Fibroblast of lung (primary cell): ENCODE data around the gene RGS17. TPM values are rescaled to one million over a fixed set of nuclear protein-coding genes. Genes with fewer than 3 reads are reported as not detected.

Experiments used
- DNase-seq, 2 donors: peaks; one replicate each; pipeline versions ENCODE4 v3.0.0 to v3.0.0-alpha.2; 2010; ENCODE audit warnings: low read depth in 2 of 2
- H2AFZ ChIP-seq: 2 replicates; pipeline ENCODE4 v1.5.1; 2012; ENCODE audit warnings: low read length, control low read depth, inconsistent platforms
- H3K27ac ChIP-seq: 2 replicates; pipeline ENCODE4 v1.5.1; 2011; ENCODE audit warnings: low read length, control low read depth; ENCODE audit not compliant: insufficient read depth
- H3K27me3 ChIP-seq: 2 replicates; pipeline ENCODE4 v1.5.1; 2011; ENCODE audit warnings: mild to moderate bottlenecking, low read length; ENCODE audit not compliant: control insufficient read depth, insufficient read depth
- H3K36me3 ChIP-seq: 2 replicates; pipeline ENCODE4 v1.5.1; 2011; ENCODE audit warnings: low read length; ENCODE audit not compliant: control insufficient read depth, insufficient read depth
- H3K4me1 ChIP-seq: 2 replicates; pipeline ENCODE4 v1.5.1; 2011; ENCODE audit warnings: low read length; ENCODE audit not compliant: control insufficient read depth, insufficient read depth; ENCODE audit errors: extremely low read depth
- H3K4me2 ChIP-seq: 2 replicates; pipeline ENCODE4 v1.5.1; 2011; ENCODE audit warnings: low read length, control low read depth; ENCODE audit not compliant: insufficient read depth; ENCODE audit errors: extremely low read depth
- H3K4me3 ChIP-seq, 4 experiments: fragments of 200-600 bp in 1 of 4; sonication (generic) in 1 of 4; replicated peaks in 1 of 4; 2 replicates each; pipeline ENCODE4 v1.5.1; 2011 to 2016; ENCODE audit warnings: low read length in 4 of 4, low read depth in 3 of 4, mild to moderate bottlenecking in 3 of 4, control low read depth in 2 of 4, inconsistent platforms in 1 of 4, mixed read lengths in 1 of 4; ENCODE audit not compliant: insufficient read depth in 1 of 4; ENCODE audit errors: control extremely low read depth in 1 of 4
- H3K79me2 ChIP-seq: 2 replicates; pipeline ENCODE4 v1.5.1; 2012; ENCODE audit warnings: mild to moderate bottlenecking, low read length, inconsistent platforms; ENCODE audit not compliant: control insufficient read depth, insufficient read depth
- H3K9ac ChIP-seq: 2 replicates; pipeline ENCODE4 v1.5.1; 2011; ENCODE audit warnings: mild to moderate bottlenecking, low read length, control low read depth; ENCODE audit not compliant: insufficient read depth
- H3K9me3 ChIP-seq: 2 replicates; pipeline ENCODE4 v1.5.1; 2012; ENCODE audit warnings: low read depth, low read length; ENCODE audit not compliant: control insufficient read depth, insufficient read depth
- H4K20me1 ChIP-seq: 2 replicates; pipeline ENCODE4 v1.5.1; 2011; ENCODE audit warnings: low read length; ENCODE audit not compliant: control insufficient read depth, insufficient read depth; ENCODE audit errors: extremely low read depth
- EZH2 ChIP-seq: IDR thresholded peaks from 2 replicates; pipeline ENCODE4 v1.5.1; 2012; ENCODE audit warnings: low read length, control low read depth, mild to moderate bottlenecking; ENCODE audit errors: missing control alignments
- polyA plus RNA-seq, 2 donors: library from polyadenylated mRNA; depleted of rRNA in 1 of 2; stranded (reverse) in 1 of 2; unstranded in 1 of 2; fragments of >200 nt; gene quantifications; 2 replicates each; pipeline ENCODE4 v1.2.1, GENCODE V29; 2011 to 2012; ENCODE audit warnings: missing spikeins in 1 of 2
- total RNA-seq: library from RNA; depleted of rRNA; stranded (reverse); fragments of >200 nt; gene quantifications from 2 replicates; pipeline ENCODE4 v1.2.1, GENCODE V29; 2014
- TF ChIP-seq, protein P1 (sequence below), 2 donors: IDR thresholded peaks in 1 of 2; conservative IDR thresholded peaks in 1 of 2; 1 replicate in 1 of 2; 2 replicates in 1 of 2; pipeline ENCODE4 v1.5.1; 2011 to 2012; ENCODE audit warnings: low read length in 2 of 2, control low read depth in 1 of 2, inconsistent platforms in 1 of 2, low read depth in 1 of 2, mild to moderate bottlenecking in 1 of 2

The RGS17 gene
- total and polyA plus RNA-seq, 2 donors (not counting 1 experiment from before 2014, with no cell fraction given), result 2.1 to 10.2 TPM

DNA sequence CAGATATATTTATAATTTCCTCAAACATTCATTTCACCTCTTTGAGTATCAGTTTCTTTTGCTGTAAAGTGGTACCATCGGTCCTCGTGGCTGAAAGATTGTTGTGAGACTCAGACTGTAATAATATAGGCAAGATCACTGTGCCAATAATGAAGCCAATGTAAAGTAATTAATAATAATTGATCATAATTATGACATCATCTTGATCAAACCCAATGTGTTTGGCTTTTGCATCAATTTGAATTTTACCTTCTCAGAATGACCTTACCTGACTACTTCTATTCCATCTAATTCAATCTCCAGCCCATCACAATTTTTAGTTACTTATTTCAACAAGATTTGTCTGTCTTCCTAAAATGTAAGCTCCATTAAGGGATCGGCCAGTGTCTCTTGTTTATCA lies 112.7 kb downstream of the RGS17 start:
- Histone ChIP-seq H3K9me3 (no peaks in the 10 kb centered on the region), H3K4me2 (no peak overlapping the region), H3K4me3 (no peak overlapping the region), H3K9ac (no peak overlapping the region), H2AFZ (no peak overlapping the region), H3K4me1 (no peaks in the 10 kb centered on the region), H3K36me3 (no peaks in the 10 kb centered on the region), H3K27ac (no peak overlapping the region), H3K79me2 (no peaks in the 10 kb centered on the region), H4K20me1 (no peaks in the 10 kb centered on the region), H3K27me3 (no peaks in the 10 kb centered on the region)
- TF ChIP-seq, protein P1, sequence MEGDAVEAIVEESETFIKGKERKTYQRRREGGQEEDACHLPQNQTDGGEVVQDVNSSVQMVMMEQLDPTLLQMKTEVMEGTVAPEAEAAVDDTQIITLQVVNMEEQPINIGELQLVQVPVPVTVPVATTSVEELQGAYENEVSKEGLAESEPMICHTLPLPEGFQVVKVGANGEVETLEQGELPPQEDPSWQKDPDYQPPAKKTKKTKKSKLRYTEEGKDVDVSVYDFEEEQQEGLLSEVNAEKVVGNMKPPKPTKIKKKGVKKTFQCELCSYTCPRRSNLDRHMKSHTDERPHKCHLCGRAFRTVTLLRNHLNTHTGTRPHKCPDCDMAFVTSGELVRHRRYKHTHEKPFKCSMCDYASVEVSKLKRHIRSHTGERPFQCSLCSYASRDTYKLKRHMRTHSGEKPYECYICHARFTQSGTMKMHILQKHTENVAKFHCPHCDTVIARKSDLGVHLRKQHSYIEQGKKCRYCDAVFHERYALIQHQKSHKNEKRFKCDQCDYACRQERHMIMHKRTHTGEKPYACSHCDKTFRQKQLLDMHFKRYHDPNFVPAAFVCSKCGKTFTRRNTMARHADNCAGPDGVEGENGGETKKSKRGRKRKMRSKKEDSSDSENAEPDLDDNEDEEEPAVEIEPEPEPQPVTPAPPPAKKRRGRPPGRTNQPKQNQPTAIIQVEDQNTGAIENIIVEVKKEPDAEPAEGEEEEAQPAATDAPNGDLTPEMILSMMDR (conservative IDR thresholded peaks at IDR 0.05 in 1 of 2, IDR thresholded peaks at IDR 0.05 in 1 of 2; ENCODE audit: low read depth in 1 of 2, low read length in 2 of 2), result no peak
- no peak for TF ChIP-seq EZH2
- DNase-seq, result no peak

DNA sequence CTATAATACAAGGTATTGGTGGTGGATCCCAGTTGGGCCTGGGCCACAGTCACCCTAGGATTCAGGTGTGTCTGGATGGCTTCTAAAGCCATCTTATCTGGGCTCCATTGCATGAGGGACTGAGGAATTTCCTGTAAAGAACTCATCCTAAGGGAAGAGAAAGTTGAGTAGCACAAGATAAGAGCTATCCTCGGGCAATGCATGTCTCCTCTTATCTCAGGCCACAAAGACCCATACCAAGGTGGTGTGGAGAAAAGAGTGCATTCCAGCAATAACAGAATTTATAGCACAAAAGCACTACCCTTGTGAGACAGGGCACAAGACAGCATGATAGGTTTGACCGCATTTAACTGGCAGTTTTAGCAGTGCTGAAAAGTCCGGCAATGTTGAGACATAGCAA lies 114.2 kb downstream of the RGS17 start:
- H3K9me3 ChIP-seq, result no peaks in the 10 kb centered on the region
- DNase-seq, result no peak
- no peaks in the 10 kb centered on the region for H3K4me1 ChIP-seq
- H3K27ac ChIP-seq, result no peak overlapping the region
- no peaks in the 10 kb centered on the region for H3K27me3 ChIP-seq
- no peaks in the 10 kb centered on the region for H4K20me1 ChIP-seq
- H3K36me3 ChIP-seq, result no peaks in the 10 kb centered on the region
- TF ChIP-seq, protein P1 (conservative IDR thresholded peaks at IDR 0.05 in 1 of 2, IDR thresholded peaks at IDR 0.05 in 1 of 2; ENCODE audit: low read depth in 1 of 2, low read length in 2 of 2), result no peak
- TF ChIP-seq EZH2, result no peak
- no peak overlapping the region for H3K9ac ChIP-seq
- H2AFZ ChIP-seq, result no peak overlapping the region
- H3K4me3 ChIP-seq, result no peak overlapping the region
- no peaks in the 10 kb centered on the region for H3K79me2 ChIP-seq
- H3K4me2 ChIP-seq, result no peak overlapping the region

DNA sequence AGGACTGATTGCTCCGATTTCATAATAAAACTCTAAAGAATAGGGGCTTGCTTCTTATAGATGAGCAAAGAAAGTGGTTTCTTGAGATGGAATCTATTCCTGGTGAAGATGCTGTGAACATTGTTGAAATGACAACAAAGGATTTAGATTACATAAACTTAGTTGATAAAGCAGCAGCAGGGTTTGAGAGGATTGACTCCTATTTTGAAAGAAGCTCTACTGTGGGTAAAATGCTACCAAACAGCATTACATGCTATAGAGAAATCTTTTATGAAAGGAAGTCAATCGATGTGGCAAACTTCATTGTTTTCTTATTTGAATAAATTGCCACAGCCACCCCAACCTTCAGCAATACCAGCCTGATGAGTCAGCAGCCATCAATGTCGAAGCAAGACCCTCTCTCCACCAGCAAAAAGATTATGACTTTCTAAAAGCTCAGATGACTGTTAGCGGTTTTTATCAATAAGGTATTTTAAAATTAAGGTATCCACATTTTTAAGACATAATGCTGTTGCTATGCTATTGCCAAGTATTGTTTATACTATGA lies 115.9 kb downstream of the RGS17 start:
- H3K4me1 ChIP-seq, result no peaks in the 10 kb centered on the region
- no peak overlapping the region for H3K4me3 ChIP-seq
- no peaks in the 10 kb centered on the region for H4K20me1 ChIP-seq
- no peak for TF ChIP-seq EZH2
- TF ChIP-seq, protein P1 (conservative IDR thresholded peaks at IDR 0.05 in 1 of 2, IDR thresholded peaks at IDR 0.05 in 1 of 2; ENCODE audit: low read depth in 1 of 2, low read length in 2 of 2), result no peak
- H3K4me2 ChIP-seq, result no peak overlapping the region
- H3K9me3 ChIP-seq, result no peaks in the 10 kb centered on the region
- DNase-seq, result peak in 1 of 2 donors; percentile 45
- no peak overlapping the region for H3K9ac ChIP-seq
- H3K36me3 ChIP-seq, result no peaks in the 10 kb centered on the region
- no peaks in the 10 kb centered on the region for H3K27me3 ChIP-seq
- no peak overlapping the region for H2AFZ ChIP-seq
- H3K79me2 ChIP-seq, result no peaks in the 10 kb centered on the region
- H3K27ac ChIP-seq, result no peak overlapping the region
